HG02642 (cell line): ENCODE measurements around the gene TP53TG3E.
"Not testable (repeated sequence)": the region's sequence is repeated elsewhere in the genome, so short reads cannot be mapped to it uniquely, and the experiment has no call there.

Source experiments
- ATAC-seq: cut with Tn5 transposase; IDR thresholded peaks from one replicate; pipeline ENCODE4 v1.9.1; 2021; ENCODE audit warnings: mild to moderate bottlenecking; ENCODE audit not compliant: unreplicated experiment, poor library complexity

Gene TP53TG3E, protein sequence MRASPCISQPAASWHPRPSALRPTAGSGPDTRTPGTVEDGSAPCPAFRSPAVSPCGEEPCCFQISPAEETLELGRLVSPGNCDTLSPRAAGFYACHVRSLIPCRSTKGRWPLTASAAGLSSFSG

DNA sequence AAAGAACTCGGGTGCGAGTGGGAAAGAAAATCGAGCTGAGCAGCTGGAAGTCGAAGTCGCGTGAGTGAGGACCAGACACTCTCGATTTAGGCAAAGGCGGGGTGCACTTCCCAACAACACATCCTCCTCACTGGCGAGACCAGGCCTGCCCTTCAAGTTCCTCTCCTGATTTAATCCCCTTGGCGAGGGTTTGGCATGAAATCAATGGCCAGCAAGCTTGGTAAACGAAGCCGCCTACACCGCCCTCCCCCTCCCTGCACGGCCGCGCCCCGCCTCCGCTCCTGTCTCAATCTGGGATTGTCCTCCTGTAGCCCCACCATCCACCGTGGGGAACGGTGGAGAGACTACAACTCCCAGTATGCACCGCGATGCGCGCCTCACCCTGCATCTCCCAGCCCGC lies at the start of gene TP53TG3E:
Gene TP53TG3E, plus strand, starts transcription at position 301 of the 400 bp plus-strand sequence. Its CDS starts 68 bp downstream, at position 369.
- ATAC-seq, result not testable (repeated sequence)

DNA sequence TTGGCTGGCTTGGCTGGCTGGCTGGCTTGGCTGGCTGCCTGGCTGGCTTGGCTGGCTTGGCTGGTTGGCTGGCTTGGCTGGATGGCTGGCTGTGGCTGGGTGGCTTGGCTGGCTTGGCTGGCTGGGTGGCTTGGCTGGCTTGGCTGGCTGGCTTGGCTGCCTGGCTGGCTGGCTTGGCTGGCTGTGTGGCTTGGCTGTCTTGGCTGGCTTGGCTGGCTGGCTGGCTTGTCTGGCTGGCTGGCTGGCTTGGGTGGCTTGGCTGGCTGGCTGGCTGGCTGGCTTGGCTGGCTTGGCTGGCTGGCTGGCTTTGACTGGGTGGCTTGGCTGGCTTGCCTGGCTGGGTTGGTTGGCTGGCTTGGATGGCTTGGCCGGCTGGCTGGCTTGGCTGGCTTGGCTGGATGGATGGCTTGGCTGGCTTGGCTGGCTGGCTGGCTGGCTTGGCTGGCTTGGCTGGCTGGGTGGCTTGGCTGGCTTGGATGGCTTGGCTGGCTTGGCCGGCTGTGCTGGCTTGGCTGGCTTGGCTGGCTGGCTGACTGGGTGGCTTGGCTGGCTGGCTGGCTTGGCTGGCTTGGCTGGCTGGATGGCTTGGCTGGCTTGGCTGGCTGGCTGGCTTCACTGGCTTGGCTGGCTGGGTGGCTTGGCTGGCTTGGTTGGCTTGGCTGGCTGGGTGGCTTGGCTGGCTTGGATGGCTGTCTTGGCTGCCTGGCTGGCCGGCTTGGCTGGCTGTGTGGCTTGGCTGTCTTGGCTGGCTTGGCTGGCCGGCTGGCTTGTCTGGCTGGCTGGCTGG lies 32.3 kb downstream of the TP53TG3E start:
- ATAC-seq, result not testable (repeated sequence)

DNA sequence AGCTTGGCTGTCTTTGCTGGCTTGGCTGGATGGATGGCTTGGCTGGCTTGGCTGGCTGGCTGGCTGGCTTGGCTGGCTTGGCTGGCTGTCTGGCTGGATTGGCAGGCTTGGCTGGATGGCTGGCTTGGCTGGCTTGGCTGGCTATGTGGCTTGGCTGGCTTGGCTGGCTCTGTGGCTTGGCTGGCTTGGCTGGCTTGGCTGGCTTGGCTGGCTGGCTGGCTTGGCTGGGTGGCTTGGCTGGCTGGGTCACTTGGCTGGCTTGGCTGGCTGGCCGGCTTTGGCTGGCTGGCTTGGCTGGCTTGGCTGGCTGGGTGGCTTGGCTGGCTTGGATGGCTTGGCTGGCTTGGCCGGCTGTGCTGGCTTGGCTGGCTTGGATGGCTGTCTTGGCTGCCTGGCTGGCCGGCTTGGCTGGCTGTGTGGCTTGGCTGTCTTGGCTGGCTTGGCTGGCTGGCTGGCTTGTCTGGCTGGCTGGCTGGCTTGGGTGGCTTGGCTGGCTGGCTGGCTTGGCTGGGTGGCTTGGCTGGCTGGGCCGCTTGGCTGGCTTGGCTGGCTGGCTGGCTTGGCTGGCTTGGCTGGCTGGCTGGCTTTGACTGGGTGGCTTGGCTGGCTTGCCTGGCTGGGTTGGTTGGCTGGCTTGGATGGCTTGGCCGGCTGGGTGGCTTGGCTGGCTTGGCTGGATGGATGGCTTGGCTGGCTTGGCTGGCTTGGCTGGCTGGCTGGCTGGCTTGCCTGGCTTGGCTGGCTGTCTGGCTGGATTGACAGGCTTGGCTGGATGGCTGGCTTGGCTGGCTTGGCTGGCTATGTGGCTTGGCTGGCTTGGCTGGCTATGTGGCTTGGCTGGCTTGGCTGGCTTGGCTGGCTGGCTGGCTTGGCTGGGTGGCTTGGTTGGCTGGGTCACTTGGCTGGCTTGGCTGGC lies 33.8 kb downstream of the TP53TG3E start:
- not testable (repeated sequence) for ATAC-seq

DNA sequence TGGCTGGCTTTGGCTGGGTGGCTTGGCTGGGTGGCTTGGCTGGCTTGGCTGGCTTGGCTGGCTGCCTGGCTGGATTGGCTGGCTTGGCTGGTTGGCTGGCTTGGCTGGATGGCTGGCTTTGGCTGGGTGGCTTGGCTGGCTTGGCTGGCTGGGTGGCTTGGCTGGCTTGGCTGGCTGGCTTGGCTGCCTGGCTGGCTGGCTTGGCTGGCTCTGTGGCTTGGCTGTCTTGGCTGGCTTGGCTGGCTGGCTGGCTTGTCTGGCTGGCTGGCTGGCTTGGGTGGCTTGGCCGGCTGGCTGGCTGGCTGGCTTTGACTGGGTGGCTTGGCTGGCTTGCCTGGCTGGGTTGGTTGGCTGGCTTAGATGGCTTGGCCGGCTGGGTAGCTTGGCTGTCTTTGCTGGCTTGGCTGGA lies 34.4 kb downstream of the TP53TG3E start:
- not testable (repeated sequence) for ATAC-seq

DNA sequence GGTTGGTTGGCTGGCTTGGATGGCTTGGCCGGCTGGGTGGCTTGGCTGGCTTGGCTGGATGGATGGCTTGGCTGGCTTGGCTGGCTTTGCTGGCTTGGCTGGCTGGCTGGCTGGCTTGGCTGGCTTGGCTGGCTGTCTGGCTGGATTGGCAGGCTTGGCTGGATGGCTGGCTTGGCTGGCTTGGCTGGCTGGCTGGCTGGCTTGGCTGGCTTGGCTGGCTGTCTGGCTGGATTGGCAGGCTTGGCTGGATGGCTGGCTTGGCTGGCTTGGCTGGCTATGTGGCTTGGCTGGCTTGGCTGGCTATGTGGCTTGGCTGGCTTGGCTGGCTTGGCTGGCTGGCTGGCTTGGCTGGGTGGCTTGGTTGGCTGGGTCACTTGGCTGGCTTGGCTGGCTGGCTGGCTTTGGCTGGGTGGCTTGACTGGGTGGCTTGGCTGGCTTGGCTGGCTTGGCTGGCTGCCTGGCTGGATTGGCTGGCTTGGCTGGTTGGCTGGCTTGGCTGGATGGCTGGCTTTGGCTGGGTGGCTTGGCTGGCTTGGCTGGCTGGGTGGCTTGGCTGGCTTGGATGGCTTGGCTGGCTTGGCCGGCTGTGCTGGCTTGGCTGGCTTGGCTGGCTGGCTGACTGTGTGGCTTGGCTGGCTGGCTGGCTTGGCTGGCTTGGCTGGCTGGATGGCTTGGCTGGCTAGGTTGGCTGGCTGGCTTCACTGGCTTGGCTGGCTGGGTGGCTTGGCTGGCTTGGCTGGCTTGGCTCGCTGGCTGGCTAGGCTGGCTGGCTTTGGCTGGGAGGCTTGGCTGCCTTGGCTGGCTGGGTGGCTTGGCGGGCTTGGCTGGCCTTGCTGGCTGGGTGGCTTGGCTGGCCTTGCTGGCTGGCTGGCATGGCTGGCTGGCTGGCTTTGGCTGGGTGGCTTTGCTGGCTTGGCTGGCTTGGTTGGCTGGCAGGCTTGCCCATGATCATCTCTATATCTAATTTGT lies 35.3 kb downstream of the TP53TG3E start:
- ATAC-seq, result not testable (repeated sequence)
